HCT116 (cell line): ENCODE data around the gene DPP6. TPM values are rescaled to one million over a fixed set of nuclear protein-coding genes. Genes with fewer than 3 reads are reported as not detected.

Experiments used
- ATAC-seq: fragments of 200-7000 bp; cut with Tn5 transposase; 2 replicates; pipeline ENCODE4 v1.9.1; 2020; ENCODE audit warnings: mild to moderate bottlenecking, moderate library complexity
- BruUV-seq: library from RNA; stranded (reverse); fragments of 400-500 nt; replicated peaks from 2 replicates; lab custom pipeline; 2021; lab: Mats Ljungman, UMichigan
- CTCF ChIA-PET: fragments of 300-600 bp; sonication (Branson Sonifier 250); formaldehyde crosslinking; loops from one replicate; lab custom pipeline; 2021; ENCODE audit warnings: antibody characterized with exemption; lab: Charles Lee
- POLR2A ChIA-PET: fragments of 300-600, 350-600 bp; sonication (Branson Sonifier 250); formaldehyde crosslinking; loops from one replicate; lab custom pipeline; 2021; ENCODE audit warnings: antibody characterized with exemption; lab: Charles Lee
- RAD21 ChIA-PET, 2 experiments: fragments of 300-600 bp; sonication (Branson Sonifier 250); formaldehyde crosslinking; loops; one replicate each; lab custom pipeline; 2023; ENCODE audit warnings: low total read pairs in 2 of 2; ENCODE audit not compliant: uncharacterized antibody in 2 of 2, unreplicated experiment in 2 of 2, low non-redundant PET in 1 of 2; lab: Charles Lee
- DNase-seq: peaks from one replicate; pipeline ENCODE4 v3.0.0-alpha.2; 2010; ENCODE audit warnings: low read depth, low spot score
- H2AFZ ChIP-seq: fragments of 200-600 bp; shearing (Covaris generic), sonication (generic); 2 replicates; pipeline ENCODE4 v1.6.1; 2017; ENCODE audit warnings: low read depth, mixed run types, mixed read lengths, antibody characterized with exemption, low read length; ENCODE audit not compliant: poor library complexity, severe bottlenecking
- H3K27ac ChIP-seq: 2 replicates; pipeline ENCODE4 v1.5.1; 2012; ENCODE audit warnings: low read depth, low read length
- H3K27me3 ChIP-seq: fragments of 200-600 bp; sonication (generic); 2 replicates; pipeline ENCODE4 v1.6.1; 2016; ENCODE audit warnings: mixed run types, low read length, mixed read lengths; ENCODE audit not compliant: insufficient read depth
- H3K36me3 ChIP-seq, 2 experiments: fragments of 200-500 bp in 1 of 2; fragments of 200-600 bp in 1 of 2; sonication (Bioruptor generic) in 1 of 2; sonication (generic) in 1 of 2; 2 replicates each; pipeline versions ENCODE4 v1.5.1 to v1.6.1; 2014 to 2016; ENCODE audit warnings: low read length in 2 of 2, inconsistent platforms in 1 of 2, mixed read lengths in 1 of 2, mixed run types in 1 of 2; ENCODE audit not compliant: insufficient read depth in 2 of 2, control insufficient read depth in 1 of 2
- H3K4me1 ChIP-seq, 2 experiments: fragments of 200-600 bp in 1 of 2; sonication (generic) in 1 of 2; 2 replicates each; pipeline versions ENCODE4 v1.5.1 to v1.6.1; 2012 to 2017; ENCODE audit warnings: low read length in 2 of 2, inconsistent platforms in 1 of 2, mild to moderate bottlenecking in 1 of 2, mixed read lengths in 1 of 2, mixed run types in 1 of 2, moderate library complexity in 1 of 2; ENCODE audit not compliant: insufficient read depth in 2 of 2, control insufficient read depth in 1 of 2
- H3K4me2 ChIP-seq: fragments of 200-600 bp; sonication (generic); 2 replicates; pipeline ENCODE4 v1.6.1; 2017; ENCODE audit warnings: mixed run types, low read length, mixed read lengths
- H3K4me3 ChIP-seq, 2 experiments: fragments of 200-600 bp in 1 of 2; sonication (generic) in 1 of 2; replicated peaks in 1 of 2; 2 replicates each; pipeline ENCODE4 v1.5.1; 2011 to 2016; ENCODE audit warnings: low read length in 2 of 2, control low read depth in 1 of 2, low read depth in 1 of 2, mild to moderate bottlenecking in 1 of 2, mixed read lengths in 1 of 2, mixed run types in 1 of 2
- H3K79me2 ChIP-seq: fragments of 200-600 bp; sonication (generic); 2 replicates; pipeline ENCODE4 v1.6.1; 2017; ENCODE audit warnings: mild to moderate bottlenecking, mixed run types, low read length, moderate library complexity, mixed read lengths; ENCODE audit not compliant: insufficient read depth
- H3K9ac ChIP-seq: fragments of 200-600 bp; sonication (generic); 2 replicates; pipeline ENCODE4 v1.6.1; 2016; ENCODE audit warnings: low read length, mixed read lengths
- H3K9me2 ChIP-seq: fragments of 200-600 bp; sonication (generic), shearing (Covaris generic); 2 replicates; pipeline ENCODE4 v1.6.1; 2017; ENCODE audit warnings: mixed run types, mild to moderate bottlenecking, moderate library complexity; ENCODE audit not compliant: insufficient read depth
- H3K9me3 ChIP-seq, 2 experiments: fragments of 200-500 bp in 1 of 2; fragments of 200-600 bp in 1 of 2; sonication (Bioruptor generic) in 1 of 2; sonication (generic) in 1 of 2; 2 replicates each; pipeline ENCODE4 v1.6.1; 2014 to 2017; ENCODE audit warnings: low read length in 2 of 2, mixed read lengths in 2 of 2, inconsistent platforms in 1 of 2, low read depth in 1 of 2, mild to moderate bottlenecking in 1 of 2, mixed run types in 1 of 2, moderate library complexity in 1 of 2; ENCODE audit not compliant: control insufficient read depth in 1 of 2, insufficient read depth in 1 of 2
- H4K20me1 ChIP-seq: fragments of 200-600 bp; sonication (generic), shearing (Covaris generic); 2 replicates; pipeline ENCODE4 v1.6.1; 2017; ENCODE audit warnings: mixed run types, mild to moderate bottlenecking, moderate library complexity; ENCODE audit not compliant: insufficient read depth
- CEBPB ChIP-seq: IDR thresholded peaks from 2 replicates; pipeline ENCODE4 v1.6.1; 2012; ENCODE audit warnings: low read depth
- EGR1 ChIP-seq: IDR thresholded peaks from 2 replicates; pipeline ENCODE4 v1.6.1; 2012; ENCODE audit warnings: low read depth
- ELF1 ChIP-seq: IDR thresholded peaks from 2 replicates; pipeline ENCODE4 v1.6.1; 2012; ENCODE audit warnings: low read depth, borderline replicate concordance
- EZH2 ChIP-seq: fragments of 200-600 bp; sonication (generic); IDR thresholded peaks from 2 replicates; pipeline ENCODE4 v1.6.1; 2017; ENCODE audit warnings: antibody characterized with exemption, mixed run types
- EZH2phosphoT487 ChIP-seq: fragments of 200-600 bp; IDR thresholded peaks from 2 replicates; pipeline ENCODE4 v1.6.1; 2018; ENCODE audit warnings: antibody characterized with exemption, borderline replicate concordance
- MAX ChIP-seq: IDR thresholded peaks from 2 replicates; pipeline ENCODE4 v1.6.1; 2012
- RAD21 ChIP-seq: IDR thresholded peaks from 2 replicates; pipeline ENCODE4 v1.6.1; 2012; ENCODE audit warnings: low read depth, mild to moderate bottlenecking
- REST ChIP-seq: IDR thresholded peaks from 2 replicates; pipeline ENCODE4 v1.6.1; 2012; ENCODE audit warnings: low read depth
- SIN3A ChIP-seq: IDR thresholded peaks from 2 replicates; pipeline ENCODE4 v1.6.1; 2012; ENCODE audit warnings: low read depth
- SP1 ChIP-seq: IDR thresholded peaks from 2 replicates; pipeline ENCODE4 v1.6.1; 2012; ENCODE audit warnings: low read depth
- SRF ChIP-seq: IDR thresholded peaks from 2 replicates; pipeline ENCODE4 v1.6.1; 2012; ENCODE audit warnings: low read depth
- YY1 ChIP-seq: IDR thresholded peaks from 2 replicates; pipeline ENCODE4 v1.6.1; 2011; ENCODE audit warnings: low read length, low read depth, moderate library complexity, mild to moderate bottlenecking; ENCODE audit not compliant: insufficient replicate concordance; ENCODE audit errors: extremely low read depth
- ZFX ChIP-seq: fragments of 450-650 bp; IDR thresholded peaks from 2 replicates; pipeline ENCODE4 v1.6.1; 2017
- intact Hi-C: fragments of 100-400 bp; cut with micrococcal nuclease; formaldehyde crosslinking; loops from 2 replicates; pipeline ENCODE4 v1.10.0; 2022
- total RNA-seq: library from RNA; stranded (reverse); gene quantifications from one replicate; pipeline ENCODE4 v1.2.1, GENCODE V29; 2021; ENCODE audit not compliant: unreplicated experiment
- TF ChIP-seq, protein P1 (sequence below), 3 experiments: fragments of 200-600 bp in 1 of 3; sonication (generic) in 1 of 3; IDR thresholded peaks in 2 of 3; conservative IDR thresholded peaks in 1 of 3; 2 replicates each; pipeline ENCODE4 v1.5.1; 2012 to 2017; ENCODE audit warnings: low read depth in 2 of 3, low read length in 2 of 3, antibody characterized with exemption in 1 of 3, borderline replicate concordance in 1 of 3, control low read depth in 1 of 3, mild to moderate bottlenecking in 1 of 3, mixed read lengths in 1 of 3, mixed run types in 1 of 3, moderate library complexity in 1 of 3; ENCODE audit not compliant: insufficient read depth in 1 of 3
- TF ChIP-seq, protein P2 (sequence below): IDR thresholded peaks from 2 replicates; pipeline ENCODE4 v1.6.1; 2011; ENCODE audit warnings: mild to moderate bottlenecking, low read length, moderate library complexity; ENCODE audit not compliant: insufficient replicate concordance; ENCODE audit errors: extremely low read depth

The DPP6 gene
- total RNA-seq, 1 experiment from 2014 or later, result not detected

GRCh38 chr7:154912871-154913637 lies 860.9 kb downstream of the DPP6 start:
- no peak for DNase-seq
- Histone ChIP-seq H4K20me1 (no peaks in the 10 kb centered on the region), H3K79me2 (no peaks in the 10 kb centered on the region), H3K4me1 (no peaks in the 10 kb centered on the region), H2AFZ (no peak overlapping the region), H3K27ac (no peak overlapping the region), H3K27me3 (no peaks in the 10 kb centered on the region), H3K9me2 (no peaks in the 10 kb centered on the region), H3K36me3 (no peaks in the 10 kb centered on the region), H3K9ac (no peak overlapping the region), H3K9me3 (no peaks in the 10 kb centered on the region), H3K4me2 (no peak overlapping the region), H3K4me3 (no peak overlapping the region)
- ChIA-PET CTCF (interaction anchor here (0.6 to 3.1 kb wide), 6 partner anchors 15 to 467 kb away, joined by 3 to 18 read pairs (median 4); no protein-coding TSS in a partner anchor), POLR2A (no interaction called here), RAD21 (no interaction called here)
- BruUV-seq, result no TSS peak
- TF ChIP-seq CEBPB (no peak), RAD21 (no peak), REST (no peak), ZFX (no peak), EZH2 (no peak), SRF (no peak), MAX (no peak), SP1 (no peak), EZH2phosphoT487 (no peak), EGR1 (no peak), ELF1 (no peak), YY1 (no peak), SIN3A (no peak)
- TF ChIP-seq, protein P1, sequence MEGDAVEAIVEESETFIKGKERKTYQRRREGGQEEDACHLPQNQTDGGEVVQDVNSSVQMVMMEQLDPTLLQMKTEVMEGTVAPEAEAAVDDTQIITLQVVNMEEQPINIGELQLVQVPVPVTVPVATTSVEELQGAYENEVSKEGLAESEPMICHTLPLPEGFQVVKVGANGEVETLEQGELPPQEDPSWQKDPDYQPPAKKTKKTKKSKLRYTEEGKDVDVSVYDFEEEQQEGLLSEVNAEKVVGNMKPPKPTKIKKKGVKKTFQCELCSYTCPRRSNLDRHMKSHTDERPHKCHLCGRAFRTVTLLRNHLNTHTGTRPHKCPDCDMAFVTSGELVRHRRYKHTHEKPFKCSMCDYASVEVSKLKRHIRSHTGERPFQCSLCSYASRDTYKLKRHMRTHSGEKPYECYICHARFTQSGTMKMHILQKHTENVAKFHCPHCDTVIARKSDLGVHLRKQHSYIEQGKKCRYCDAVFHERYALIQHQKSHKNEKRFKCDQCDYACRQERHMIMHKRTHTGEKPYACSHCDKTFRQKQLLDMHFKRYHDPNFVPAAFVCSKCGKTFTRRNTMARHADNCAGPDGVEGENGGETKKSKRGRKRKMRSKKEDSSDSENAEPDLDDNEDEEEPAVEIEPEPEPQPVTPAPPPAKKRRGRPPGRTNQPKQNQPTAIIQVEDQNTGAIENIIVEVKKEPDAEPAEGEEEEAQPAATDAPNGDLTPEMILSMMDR (IDR thresholded peaks at IDR 0.05 in 2 of 3, conservative IDR thresholded peaks at IDR 0.05 in 1 of 3; ENCODE audit: borderline replicate concordance in 1 of 3, insufficient read depth in 1 of 3, low read depth in 2 of 3, low read length in 2 of 3), result no peak
- TF ChIP-seq, protein P2, sequence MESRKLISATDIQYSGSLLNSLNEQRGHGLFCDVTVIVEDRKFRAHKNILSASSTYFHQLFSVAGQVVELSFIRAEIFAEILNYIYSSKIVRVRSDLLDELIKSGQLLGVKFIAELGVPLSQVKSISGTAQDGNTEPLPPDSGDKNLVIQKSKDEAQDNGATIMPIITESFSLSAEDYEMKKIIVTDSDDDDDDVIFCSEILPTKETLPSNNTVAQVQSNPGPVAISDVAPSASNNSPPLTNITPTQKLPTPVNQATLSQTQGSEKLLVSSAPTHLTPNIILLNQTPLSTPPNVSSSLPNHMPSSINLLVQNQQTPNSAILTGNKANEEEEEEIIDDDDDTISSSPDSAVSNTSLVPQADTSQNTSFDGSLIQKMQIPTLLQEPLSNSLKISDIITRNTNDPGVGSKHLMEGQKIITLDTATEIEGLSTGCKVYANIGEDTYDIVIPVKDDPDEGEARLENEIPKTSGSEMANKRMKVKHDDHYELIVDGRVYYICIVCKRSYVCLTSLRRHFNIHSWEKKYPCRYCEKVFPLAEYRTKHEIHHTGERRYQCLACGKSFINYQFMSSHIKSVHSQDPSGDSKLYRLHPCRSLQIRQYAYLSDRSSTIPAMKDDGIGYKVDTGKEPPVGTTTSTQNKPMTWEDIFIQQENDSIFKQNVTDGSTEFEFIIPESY, result no peak
- ATAC-seq, result no peak
- intact Hi-C loops, result loop anchor here (1.0 to 5.0 kb wide), 2 partner anchors 443 to 854 kb away; no protein-coding TSS in a partner anchor
